Renal cortex interstitium (tissue), 15 donors: ENCODE results near the gene PGGT1B. TPM values are rescaled to one million over a fixed set of nuclear protein-coding genes. Genes with fewer than 3 reads are reported as not detected.

Experiments
- DNase-seq, 11 donors: peaks; one replicate each; pipeline ENCODE4 v3.0.0-alpha.2; 2013; ENCODE audit warnings: low read depth in 9 of 11, low spot score in 4 of 11; ENCODE audit errors: extremely low read depth in 1 of 11
- long read RNA-seq, 16 experiments: transcript quantifications; one replicate each; lab custom pipeline, GENCODE V29; 2026
- polyA plus RNA-seq, 3 donors: library from polyadenylated mRNA; unstranded; fragments of 120-200 nt; gene quantifications; one replicate each; pipeline ENCODE4 v1.2.1, GENCODE V29; 2013; ENCODE audit not compliant: insufficient read length in 3 of 3

PGGT1B gene
- 10 to 100 TPM; 28.4 to 33.7 (median 30.3) TPM for polyA plus RNA-seq
- long read RNA-seq, donor 1: 0 reads
- long read RNA-seq, donor 2, full-length matches to known transcripts: 5 of 5 reads
- long read RNA-seq, donor 2, partial matches to known transcripts: 0 of 5 reads
- long read RNA-seq, donor 2, other reads (novel, unspliced or antisense): 0 of 5 reads
- long read RNA-seq, donor 3, full-length matches to known transcripts: 11 of 11 reads
- long read RNA-seq, donor 3, partial matches to known transcripts: 0 of 11 reads
- long read RNA-seq, donor 3, other reads (novel, unspliced or antisense): 0 of 11 reads
- long read RNA-seq, donor 4, full-length matches to known transcripts: 4 of 4 reads
- long read RNA-seq, donor 4, partial matches to known transcripts: 0 of 4 reads
- long read RNA-seq, donor 4, other reads (novel, unspliced or antisense): 0 of 4 reads
- long read RNA-seq, donor 5: 0 reads
- long read RNA-seq, donor 6, full-length matches to known transcripts: 7 of 7 reads
- long read RNA-seq, donor 6, partial matches to known transcripts: 0 of 7 reads
- long read RNA-seq, donor 6, other reads (novel, unspliced or antisense): 0 of 7 reads
- long read RNA-seq, donor 7, full-length matches to known transcripts: 8 of 8 reads
- long read RNA-seq, donor 7, partial matches to known transcripts: 0 of 8 reads
- long read RNA-seq, donor 7, other reads (novel, unspliced or antisense): 0 of 8 reads
- long read RNA-seq, donor 8: 0 reads
- long read RNA-seq, donor 9, full-length matches to known transcripts: 7 of 7 reads
- long read RNA-seq, donor 9, partial matches to known transcripts: 0 of 7 reads
- long read RNA-seq, donor 9, other reads (novel, unspliced or antisense): 0 of 7 reads
- long read RNA-seq, donor 10, full-length matches to known transcripts: 7 of 7 reads
- long read RNA-seq, donor 10, partial matches to known transcripts: 0 of 7 reads
- long read RNA-seq, donor 10, other reads (novel, unspliced or antisense): 0 of 7 reads
- long read RNA-seq, donor 11, full-length matches to known transcripts: 6 of 6 reads
- long read RNA-seq, donor 11, partial matches to known transcripts: 0 of 6 reads
- long read RNA-seq, donor 11, other reads (novel, unspliced or antisense): 0 of 6 reads
- long read RNA-seq, donor 12, full-length matches to known transcripts: 3 of 3 reads
- long read RNA-seq, donor 12, partial matches to known transcripts: 0 of 3 reads
- long read RNA-seq, donor 12, other reads (novel, unspliced or antisense): 0 of 3 reads
- long read RNA-seq, donor 13: 0 reads
- long read RNA-seq, donor 14, full-length matches to known transcripts: 6 of 6 reads
- long read RNA-seq, donor 14, partial matches to known transcripts: 0 of 6 reads
- long read RNA-seq, donor 14, other reads (novel, unspliced or antisense): 0 of 6 reads
- long read RNA-seq, donor 15, full-length matches to known transcripts: 3 of 3 reads
- long read RNA-seq, donor 15, partial matches to known transcripts: 0 of 3 reads
- long read RNA-seq, donor 15, other reads (novel, unspliced or antisense): 0 of 3 reads
- long read RNA-seq, donor 16, full-length matches to known transcripts: 13 of 13 reads
- long read RNA-seq, donor 16, partial matches to known transcripts: 0 of 13 reads
- long read RNA-seq, donor 16, other reads (novel, unspliced or antisense): 0 of 13 reads

GRCh38 chr5:115262321-115263077 is at the start of gene PGGT1B:
TSS of gene PGGT1B (minus strand) at chr5:115262877. CDS start at chr5:115262851, 26 bp downstream.
- DNase-seq: peak; percentile 45 to 59 (median 54)

- DNase-seq: peak in 3 of 11 donors; percentile 24 to 43 (median 40)
Measured at GRCh38 chr5:115309751-115310370, 47.2 kb upstream of the PGGT1B start.

GRCh38 chr5:115308815-115309214 is 46.1 kb upstream of the PGGT1B start:
- no peak for DNase-seq

- peak in 1 of 11 donors; percentile 35 for DNase-seq
Measured at GRCh38 chr5:115306011-115306536, 43.4 kb upstream of the PGGT1B start.

- DNase-seq: no peak
Measured at GRCh38 chr5:115304496-115304895, 41.8 kb upstream of the PGGT1B start.

- no peak for DNase-seq
Measured at GRCh38 chr5:115298811-115299210, 36.1 kb upstream of the PGGT1B start.

GRCh38 chr5:115297031-115297430 is 34.4 kb upstream of the PGGT1B start:
- DNase-seq: peak in 1 of 11 donors; percentile 15

- peak in 9 of 11 donors; percentile 30 to 52 (median 36) for DNase-seq
Measured at GRCh38 chr5:115296124-115297022, 33.7 kb upstream of the PGGT1B start, which contains the start of gene CCDC112. TSS of gene CCDC112 (minus strand) at chr5:115296654. CDS start at chr5:115296543, 111 bp downstream.

GRCh38 chr5:115295777-115296123 is 33.1 kb upstream of the PGGT1B start:
- DNase-seq: no peak

GRCh38 chr5:115291397-115291796 is 28.7 kb upstream of the PGGT1B start:
- no peak for DNase-seq

- DNase-seq: no peak
Measured at GRCh38 chr5:115289104-115289503, 26.4 kb upstream of the PGGT1B start.

GRCh38 chr5:115284021-115284420 is 21.3 kb upstream of the PGGT1B start:
- DNase-seq: no peak

GRCh38 chr5:115282131-115282530 is 19.5 kb upstream of the PGGT1B start:
- DNase-seq: no peak

- DNase-seq: no peak
Measured at GRCh38 chr5:115274584-115274983, 11.9 kb upstream of the PGGT1B start.

GRCh38 chr5:115272297-115272958 is 9.8 kb upstream of the PGGT1B start:
- DNase-seq: no peak
